ENCODE measurements around the gene ATF7. TPM values are rescaled to one million over a fixed set of nuclear protein-coding genes. Genes with fewer than 3 reads are reported as not detected.
A peak's percentile ranks its signal among the peaks of the same experiment; 100 is the strongest.

Gene ATF7
- total and polyA plus RNA-seq, 2 of the 13 experiments (the other 11 are each of a cell fraction or from before 2014, with no cell fraction given), result 9.6 to 16.2 TPM

GRCh38 chr12:53659011-53659551 lies 32.9 kb upstream of the ATF7 start (continued):
- TF ChIP-seq FOXA1 (IDR thresholded peaks at IDR 0.05) (no peak), FOXA1 (CRISPR knock-in tag; IDR thresholded peaks at IDR 0.05) (peak; percentile 88), ZFY (CRISPR knock-in tag; IDR thresholded peaks at IDR 0.05) (peak; percentile 52), FOXJ3 (CRISPR knock-in tag; IDR thresholded peaks at IDR 0.05; ENCODE audit: borderline replicate concordance) (no peak; the same call in 1 of the 2 replicates), ZNF567 (CRISPR knock-in tag; IDR thresholded peaks at IDR 0.05; ENCODE audit: borderline replicate concordance) (no peak), ZMAT3 (CRISPR knock-in tag; conservative IDR thresholded peaks at IDR 0.05) (no peak), ZHX2 (IDR thresholded peaks at IDR 0.05; ENCODE audit: low read depth) (no peak), ZHX2 (CRISPR knock-in tag; IDR thresholded peaks at IDR 0.05; ENCODE audit: borderline replicate concordance) (no peak), GTF3A (CRISPR knock-in tag; conservative IDR thresholded peaks at IDR 0.05) (no peak), ZBTB40 (IDR thresholded peaks at IDR 0.05) (no peak), ZBTB40 (CRISPR knock-in tag; IDR thresholded peaks at IDR 0.05) (no peak), ZBTB14 (CRISPR knock-in tag; IDR thresholded peaks at IDR 0.05) (no peak)

Measured in HepG2 (cell line).